ENCODE data around the gene SNW1.

Gene SNW1

GRCh38 chr14:77722301-77722700 lies 38.7 kb downstream of the SNW1 start:
- Histone ChIP-seq H3K4me1 (ENCODE audit: control insufficient read depth, insufficient read depth, low read length) (no peaks in the 10 kb centered on the region), H3K9me3 (ENCODE audit: control insufficient read depth, insufficient read depth, low read depth, low read length) (no peaks in the 10 kb centered on the region), H3K4me3 (ENCODE audit: low read depth, low read length) (no peak overlapping the region), H3K27ac (ENCODE audit: extremely low read depth, low read depth, low read length) (no peak overlapping the region), H3K36me3 (ENCODE audit: control insufficient read depth in 2 of 2, insufficient read depth in 1 of 2, low read length in 2 of 2) (peaks cover 85 to 96% of the 10 kb centered on the region in 2 experiments)
- ChIA-PET CTCF (interaction anchor here (0.7 to 1.1 kb wide), 2 partner anchors 14 to 26 kb away, joined by 3 read pairs; partner anchors contain the start of gene SLIRP), POLR2A (interaction anchor here (0.5 kb wide), 1 partner anchor 34 kb away, joined by 4 read pairs; no protein-coding TSS in a partner anchor)
- TF ChIP-seq ZNF664 (tag by site-specific recombination; IDR thresholded peaks at IDR 0.05), result peak; percentile 83
- TF ChIP-seq HOXC10 (CRISPR knock-in tag; IDR thresholded peaks at IDR 0.05), result no peak

GRCh38 chr14:77721437-77721836 lies 39.5 kb downstream of the SNW1 start:
- Histone ChIP-seq H3K36me3 (ENCODE audit: control insufficient read depth in 2 of 2, insufficient read depth in 1 of 2, low read length in 2 of 2) (peaks cover 85 to 96% of the 10 kb centered on the region in 2 experiments), H3K4me3 (ENCODE audit: low read depth, low read length) (no peak overlapping the region), H3K27ac (ENCODE audit: extremely low read depth, low read depth, low read length) (no peak overlapping the region), H3K9me3 (ENCODE audit: control insufficient read depth, insufficient read depth, low read depth, low read length) (no peaks in the 10 kb centered on the region), H3K4me1 (ENCODE audit: control insufficient read depth, insufficient read depth, low read length) (no peaks in the 10 kb centered on the region)
- TF ChIP-seq ZBTB7A (tag by site-specific recombination; IDR thresholded peaks at IDR 0.05; ENCODE audit: low read depth), result no peak
- TF ChIP-seq ZNF645 (tag by site-specific recombination; IDR thresholded peaks at IDR 0.05), result no peak
- no peak for TF ChIP-seq ZNF362 (tag by site-specific recombination; IDR thresholded peaks at IDR 0.05)
- no peak for TF ChIP-seq ZFP37 (tag by site-specific recombination; IDR thresholded peaks at IDR 0.05)
- TF ChIP-seq ZEB2 (tag by site-specific recombination; IDR thresholded peaks at IDR 0.05), result no peak
- TF ChIP-seq ZNF394 (tag by site-specific recombination; IDR thresholded peaks at IDR 0.05; ENCODE audit: borderline replicate concordance), result no peak
- TF ChIP-seq ZSCAN30 (tag by site-specific recombination; IDR thresholded peaks at IDR 0.05), result no peak
- POLR2A ChIA-PET, result no interaction called here
- CTCF ChIA-PET, result interaction anchor here (1.1 kb wide), 1 partner anchor 13 kb away, joined by 3 read pairs; the partner anchor contains the start of gene SLIRP

- POLR2A ChIA-PET, result interaction anchor here (0.7 kb wide), 1 partner anchor 27 kb away, joined by 3 read pairs; no protein-coding TSS in a partner anchor
These were observed 43.2 kb downstream of the SNW1 start for GRCh38 chr14:77717608-77718305.

More at GRCh38 chr14:77717608-77718305, 43.2 kb downstream of the SNW1 start:
- no peak overlapping the region for H3K27ac ChIP-seq (ENCODE audit: extremely low read depth, low read depth, low read length)
- H3K36me3 ChIP-seq (ENCODE audit: control insufficient read depth in 2 of 2, insufficient read depth in 1 of 2, low read length in 2 of 2), result peaks cover 78 to 96% of the 10 kb centered on the region in 2 experiments
- TF ChIP-seq ZNF670 (tag by site-specific recombination; IDR thresholded peaks at IDR 0.05; ENCODE audit: low read depth), result no peak
- no peak for TF ChIP-seq ZNF677 (tag by site-specific recombination; IDR thresholded peaks at IDR 0.05)
- TF ChIP-seq ZNF830 (tag by site-specific recombination; IDR thresholded peaks at IDR 0.05; ENCODE audit: low read depth), result no peak
- TF ChIP-seq ZNF600 (tag by site-specific recombination; IDR thresholded peaks at IDR 0.05), result no peak
- TF ChIP-seq ZNF776 (tag by site-specific recombination; IDR thresholded peaks at IDR 0.05; ENCODE audit: borderline replicate concordance), result no peak
- TF ChIP-seq PATZ1 (tag by site-specific recombination; IDR thresholded peaks at IDR 0.05), result no peak
- no peak for TF ChIP-seq ZNF529 (tag by site-specific recombination; IDR thresholded peaks at IDR 0.05; ENCODE audit: insufficient replicate concordance)
- no peak for TF ChIP-seq ZNF621 (tag by site-specific recombination; IDR thresholded peaks at IDR 0.05)
- no peak for TF ChIP-seq KLF9 (tag by site-specific recombination; IDR thresholded peaks at IDR 0.05; ENCODE audit: low read depth)
- TF ChIP-seq TSHZ1 (tag by site-specific recombination; IDR thresholded peaks at IDR 0.05; ENCODE audit: borderline replicate concordance), result no peak
- H3K4me3 ChIP-seq (ENCODE audit: low read depth, low read length), result no peak overlapping the region
- H3K9me3 ChIP-seq (ENCODE audit: control insufficient read depth, insufficient read depth, low read depth, low read length), result no peaks in the 10 kb centered on the region
- CTCF ChIA-PET, result interaction anchor here (0.7 to 1.2 kb wide), 2 partner anchors 12 to 18 kb away, joined by 3 to 4 read pairs; no protein-coding TSS in a partner anchor
- no peaks in the 10 kb centered on the region for H3K4me1 ChIP-seq (ENCODE audit: control insufficient read depth, insufficient read depth, low read length)
